GM23338 (cell line): ENCODE data around the gene UPK2. TPM values are rescaled to one million over a fixed set of nuclear protein-coding genes. Genes with fewer than 3 reads are reported as not detected.
A peak's percentile ranks its signal among the peaks of the same experiment; 100 is the strongest.

ENCODE experiments used
- ATAC-seq: fragments of 200-7000 bp; cut with Tn5 transposase; 3 replicates; pipeline ENCODE4 v1.9.1; 2020
- DNase-seq: peaks from one replicate; pipeline ENCODE4 v3.0.0-alpha.2; 2015; ENCODE audit warnings: low spot score
- H2AFZ ChIP-seq: fragments of 200-600 bp; sonication (generic); 2 replicates; pipeline ENCODE4 v1.8.0; 2016; ENCODE audit warnings: antibody characterized with exemption, mild to moderate bottlenecking, moderate library complexity
- H3F3A ChIP-seq: fragments of 200-600 bp; sonication (generic); replicated peaks from 2 replicates; pipeline ENCODE4 v1.8.0; 2017; ENCODE audit warnings: antibody characterized with exemption, mixed run types, low read depth
- H3K27ac ChIP-seq: fragments of 200-600 bp; sonication (generic); 2 replicates; pipeline ENCODE4 v1.6.1; 2016; ENCODE audit warnings: low read depth
- H3K27me3 ChIP-seq: fragments of 200-600 bp; sonication (generic); 2 replicates; pipeline ENCODE4 v1.8.0; 2016; ENCODE audit warnings: mild to moderate bottlenecking, mixed run types, moderate library complexity; ENCODE audit not compliant: insufficient read depth
- H3K36me3 ChIP-seq: fragments of 200-600 bp; sonication (generic); 2 replicates; pipeline ENCODE4 v1.8.0; 2016; ENCODE audit warnings: mild to moderate bottlenecking; ENCODE audit not compliant: insufficient read depth
- H3K4me1 ChIP-seq: fragments of 200-600 bp; sonication (generic); 2 replicates; pipeline ENCODE4 v1.8.0; 2016; ENCODE audit warnings: mild to moderate bottlenecking, moderate library complexity; ENCODE audit not compliant: insufficient read depth
- H3K4me2 ChIP-seq: fragments of 200-600 bp; sonication (generic); 2 replicates; pipeline ENCODE4 v1.7.1; 2017; ENCODE audit warnings: mixed run types
- H3K4me3 ChIP-seq: fragments of 200-600 bp; sonication (generic); 2 replicates; pipeline ENCODE4 v1.6.1; 2016; ENCODE audit warnings: mixed run types
- H3K79me2 ChIP-seq: fragments of 200-600 bp; sonication (generic); replicated peaks from 2 replicates; pipeline ENCODE4 v1.8.0; 2017; ENCODE audit warnings: mild to moderate bottlenecking; ENCODE audit not compliant: insufficient read depth
- H3K9me2 ChIP-seq: fragments of 200-600 bp; sonication (generic); 2 replicates; pipeline ENCODE4 v1.8.0; 2017; ENCODE audit not compliant: insufficient read depth
- H4K20me1 ChIP-seq: fragments of 200-600 bp; sonication (generic); replicated peaks from 2 replicates; pipeline ENCODE4 v1.8.0; 2017; ENCODE audit warnings: mild to moderate bottlenecking; ENCODE audit not compliant: insufficient read depth
- H3K27ac Mint-ChIP-seq: 2 replicates; pipeline ENCODE4 v1.8.0; 2020; ENCODE audit warnings: inconsistent platforms, mild to moderate bottlenecking, moderate library complexity, mixed read lengths
- H3K27me3 Mint-ChIP-seq: 3 replicates; pipeline ENCODE4 v1.8.0; 2022; ENCODE audit warnings: low read depth, mild to moderate bottlenecking, moderate library complexity, mixed read lengths, inconsistent platforms; ENCODE audit not compliant: insufficient read depth, poor library complexity
- H3K36me3 Mint-ChIP-seq: 3 replicates; pipeline ENCODE4 v1.8.0; 2021; ENCODE audit warnings: low read depth, mild to moderate bottlenecking, inconsistent platforms, moderate library complexity, mixed read lengths
- H3K4me1 Mint-ChIP-seq: 3 replicates; pipeline ENCODE4 v1.8.0; 2020; ENCODE audit warnings: mild to moderate bottlenecking, inconsistent platforms, mixed read lengths
- H3K4me3 Mint-ChIP-seq: 3 replicates; pipeline ENCODE4 v1.8.0; 2021; ENCODE audit warnings: moderate library complexity, mild to moderate bottlenecking, inconsistent platforms, mixed read lengths
- H3K9me3 Mint-ChIP-seq: 3 replicates; pipeline ENCODE4 v1.8.0; 2020; ENCODE audit warnings: moderate library complexity, mild to moderate bottlenecking, inconsistent platforms, mixed read lengths
- EZH2phosphoT487 ChIP-seq: fragments of 200-600 bp; sonication (generic); IDR thresholded peaks from one replicate; pipeline ENCODE4 v1.8.1; 2018; ENCODE audit warnings: antibody characterized with exemption; ENCODE audit not compliant: unreplicated experiment
- JUNB ChIP-seq: IDR thresholded peaks from one replicate; pipeline ENCODE4 v1.6.1; 2016; ENCODE audit warnings: antibody characterized with exemption; ENCODE audit not compliant: unreplicated experiment
- NANOG ChIP-seq: IDR thresholded peaks from 2 replicates; pipeline ENCODE4 v1.6.1; 2016; ENCODE audit warnings: antibody characterized with exemption, borderline replicate concordance
- POLR2AphosphoS5 ChIP-seq: IDR thresholded peaks from 2 replicates; pipeline ENCODE4 v1.6.1; 2016; ENCODE audit warnings: antibody characterized with exemption, low read depth
- ZNF114 ChIP-seq: fragments of 250-450 bp; sonication (Bioruptor Pico); IDR thresholded peaks from 2 replicates; pipeline ENCODE4 v1.5.0; 2020; ENCODE audit warnings: mild to moderate bottlenecking, moderate library complexity
- ZNF331 ChIP-seq: fragments of 250-450 bp; sonication (Bioruptor Pico); IDR thresholded peaks from 2 replicates; pipeline ENCODE4 v1.5.0; 2020; ENCODE audit warnings: low read depth, mild to moderate bottlenecking, moderate library complexity
- polyA plus RNA-seq: library from polyadenylated mRNA; unstranded; fragments of >200 nt; fragmentation: Nextera tagmentation; extraction: Ambion mirVana; gene quantifications from 2 replicates; pipeline ENCODE4 v1.2.1, GENCODE V29; 2016
- total RNA-seq: library from RNA; depleted of rRNA; stranded (reverse); fragments of >200 nt; shearing (Covaris generic); gene quantifications from 2 replicates; pipeline ENCODE4 v1.2.3, GENCODE V29; 2014
- TF ChIP-seq, protein P1 (sequence below): fragments of 250-450 bp; sonication (Bioruptor Pico); IDR thresholded peaks from 2 replicates; pipeline ENCODE4 v1.5.0; 2020; ENCODE audit warnings: mild to moderate bottlenecking, moderate library complexity

UPK2 gene
- total and polyA plus RNA-seq, 2 experiments from 2014 or later: 0.74 TPM; not detected in 1

DNA sequence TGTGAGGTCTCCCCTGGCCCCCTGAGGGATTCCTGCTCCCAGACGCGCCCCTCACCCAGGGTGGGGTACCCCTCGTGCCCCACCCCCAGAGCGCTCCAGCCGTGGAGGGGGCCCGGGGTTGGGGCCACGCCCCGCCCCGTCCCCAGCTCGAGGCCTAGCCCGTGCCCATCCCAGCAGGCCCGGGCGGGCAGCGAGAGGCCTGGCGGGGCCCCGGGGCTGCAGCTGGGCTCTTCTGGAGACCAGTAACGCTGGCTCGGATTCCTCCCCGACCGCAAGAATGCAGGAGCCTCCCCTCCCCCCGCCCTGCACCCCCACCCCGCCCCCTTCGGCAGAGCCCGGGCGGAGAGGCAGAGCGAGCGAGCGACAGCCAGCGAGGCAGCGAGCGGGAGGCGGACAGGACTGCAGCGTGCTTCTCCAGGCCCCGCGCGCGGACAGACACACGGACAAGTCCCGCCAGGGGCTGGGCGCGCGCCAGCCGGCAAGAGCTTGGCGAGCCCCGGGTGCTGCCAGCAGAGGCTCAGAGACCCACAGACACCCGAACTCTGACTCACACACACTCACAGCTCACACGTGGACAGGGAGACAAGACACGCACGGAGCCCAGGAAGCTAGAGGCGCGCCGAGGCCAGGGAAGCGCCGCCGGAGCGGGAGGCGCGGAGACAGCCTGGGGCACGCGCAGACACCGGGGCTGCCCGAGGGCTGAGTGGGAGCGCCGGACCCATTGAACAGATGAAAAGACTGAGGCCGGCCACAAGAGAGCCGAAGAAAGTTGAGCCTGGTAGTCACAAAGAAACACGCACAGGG lies 45.6 kb upstream of the UPK2 start (continued):
- TF ChIP-seq, protein P1, sequence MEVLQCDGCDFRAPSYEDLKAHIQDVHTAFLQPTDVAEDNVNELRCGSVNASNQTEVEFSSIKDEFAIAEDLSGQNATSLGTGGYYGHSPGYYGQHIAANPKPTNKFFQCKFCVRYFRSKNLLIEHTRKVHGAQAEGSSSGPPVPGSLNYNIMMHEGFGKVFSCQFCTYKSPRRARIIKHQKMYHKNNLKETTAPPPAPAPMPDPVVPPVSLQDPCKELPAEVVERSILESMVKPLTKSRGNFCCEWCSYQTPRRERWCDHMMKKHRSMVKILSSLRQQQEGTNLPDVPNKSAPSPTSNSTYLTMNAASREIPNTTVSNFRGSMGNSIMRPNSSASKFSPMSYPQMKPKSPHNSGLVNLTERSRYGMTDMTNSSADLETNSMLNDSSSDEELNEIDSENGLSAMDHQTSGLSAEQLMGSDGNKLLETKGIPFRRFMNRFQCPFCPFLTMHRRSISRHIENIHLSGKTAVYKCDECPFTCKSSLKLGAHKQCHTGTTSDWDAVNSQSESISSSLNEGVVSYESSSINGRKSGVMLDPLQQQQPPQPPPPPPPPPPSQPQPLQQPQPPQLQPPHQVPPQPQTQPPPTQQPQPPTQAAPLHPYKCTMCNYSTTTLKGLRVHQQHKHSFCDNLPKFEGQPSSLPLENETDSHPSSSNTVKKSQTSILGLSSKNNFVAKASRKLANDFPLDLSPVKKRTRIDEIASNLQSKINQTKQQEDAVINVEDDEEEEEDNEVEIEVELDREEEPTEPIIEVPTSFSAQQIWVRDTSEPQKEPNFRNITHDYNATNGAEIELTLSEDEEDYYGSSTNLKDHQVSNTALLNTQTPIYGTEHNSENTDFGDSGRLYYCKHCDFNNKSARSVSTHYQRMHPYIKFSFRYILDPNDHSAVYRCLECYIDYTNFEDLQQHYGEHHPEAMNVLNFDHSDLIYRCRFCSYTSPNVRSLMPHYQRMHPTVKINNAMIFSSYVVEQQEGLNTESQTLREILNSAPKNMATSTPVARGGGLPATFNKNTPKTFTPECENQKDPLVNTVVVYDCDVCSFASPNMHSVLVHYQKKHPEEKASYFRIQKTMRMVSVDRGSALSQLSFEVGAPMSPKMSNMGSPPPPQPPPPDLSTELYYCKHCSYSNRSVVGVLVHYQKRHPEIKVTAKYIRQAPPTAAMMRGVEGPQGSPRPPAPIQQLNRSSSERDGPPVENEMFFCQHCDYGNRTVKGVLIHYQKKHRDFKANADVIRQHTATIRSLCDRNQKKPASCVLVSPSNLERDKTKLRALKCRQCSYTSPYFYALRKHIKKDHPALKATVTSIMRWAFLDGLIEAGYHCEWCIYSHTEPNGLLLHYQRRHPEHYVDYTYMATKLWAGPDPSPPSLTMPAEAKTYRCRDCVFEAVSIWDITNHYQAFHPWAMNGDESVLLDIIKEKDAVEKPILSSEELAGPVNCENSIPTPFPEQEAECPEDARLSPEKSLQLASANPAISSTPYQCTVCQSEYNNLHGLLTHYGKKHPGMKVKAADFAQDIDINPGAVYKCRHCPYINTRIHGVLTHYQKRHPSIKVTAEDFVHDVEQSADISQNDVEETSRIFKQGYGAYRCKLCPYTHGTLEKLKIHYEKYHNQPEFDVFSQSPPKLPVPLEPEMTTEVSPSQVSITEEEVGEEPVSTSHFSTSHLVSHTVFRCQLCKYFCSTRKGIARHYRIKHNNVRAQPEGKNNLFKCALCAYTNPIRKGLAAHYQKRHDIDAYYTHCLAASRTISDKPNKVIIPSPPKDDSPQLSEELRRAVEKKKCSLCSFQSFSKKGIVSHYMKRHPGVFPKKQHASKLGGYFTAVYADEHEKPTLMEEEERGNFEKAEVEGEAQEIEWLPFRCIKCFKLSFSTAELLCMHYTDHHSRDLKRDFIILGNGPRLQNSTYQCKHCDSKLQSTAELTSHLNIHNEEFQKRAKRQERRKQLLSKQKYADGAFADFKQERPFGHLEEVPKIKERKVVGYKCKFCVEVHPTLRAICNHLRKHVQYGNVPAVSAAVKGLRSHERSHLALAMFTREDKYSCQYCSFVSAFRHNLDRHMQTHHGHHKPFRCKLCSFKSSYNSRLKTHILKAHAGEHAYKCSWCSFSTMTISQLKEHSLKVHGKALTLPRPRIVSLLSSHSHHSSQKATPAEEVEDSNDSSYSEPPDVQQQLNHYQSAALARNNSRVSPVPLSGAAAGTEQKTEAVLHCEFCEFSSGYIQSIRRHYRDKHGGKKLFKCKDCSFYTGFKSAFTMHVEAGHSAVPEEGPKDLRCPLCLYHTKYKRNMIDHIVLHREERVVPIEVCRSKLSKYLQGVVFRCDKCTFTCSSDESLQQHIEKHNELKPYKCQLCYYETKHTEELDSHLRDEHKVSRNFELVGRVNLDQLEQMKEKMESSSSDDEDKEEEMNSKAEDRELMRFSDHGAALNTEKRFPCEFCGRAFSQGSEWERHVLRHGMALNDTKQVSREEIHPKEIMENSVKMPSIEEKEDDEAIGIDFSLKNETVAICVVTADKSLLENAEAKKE (CRISPR knock-in tag): no peak
- no peak for TF ChIP-seq ZNF114 (CRISPR knock-in tag)
- TF ChIP-seq JUNB: no peak
- no peak for TF ChIP-seq ZNF331 (CRISPR knock-in tag)
- peak; percentile 63 for TF ChIP-seq POLR2AphosphoS5
- TF ChIP-seq NANOG: no peak

DNA sequence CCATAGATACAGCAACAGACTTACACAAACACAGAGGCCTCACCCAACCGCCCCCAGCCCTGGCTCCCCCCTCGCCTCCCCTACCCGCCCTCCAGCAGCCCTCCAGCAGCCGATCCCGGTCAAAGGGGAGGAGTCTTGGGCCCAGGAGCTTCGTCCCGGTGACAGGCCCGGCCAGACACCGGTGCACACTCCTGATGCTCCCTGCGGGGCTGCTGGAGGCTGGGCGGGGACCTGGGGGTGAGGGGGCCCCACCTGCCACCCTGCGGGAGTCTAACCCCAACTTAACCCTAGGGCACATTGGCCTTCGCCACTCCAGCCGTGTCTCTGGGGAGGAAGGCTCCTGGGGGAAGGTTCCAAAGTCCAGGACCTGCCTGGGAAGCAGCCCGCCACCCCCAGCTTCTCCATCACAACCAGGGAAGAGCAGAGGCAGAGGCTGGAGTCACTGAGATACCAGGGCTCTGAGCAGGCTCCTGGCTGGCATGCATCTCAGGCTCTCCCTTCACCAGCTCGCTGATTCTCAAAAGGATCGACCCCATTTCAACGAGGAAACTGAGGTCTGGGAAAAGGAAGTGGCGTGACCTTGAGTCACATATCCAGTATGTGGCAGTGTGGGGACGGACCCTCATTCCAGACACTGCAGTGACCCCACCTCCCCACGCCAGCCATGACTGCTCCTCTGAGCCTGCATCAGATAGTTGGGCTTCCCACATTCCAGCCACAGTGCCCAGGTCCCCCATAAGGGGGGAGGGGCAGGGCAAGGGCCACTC lies 44.8 kb upstream of the UPK2 start:
- peak overlapping the region; percentile 78 for H3K4me2 ChIP-seq
- ATAC-seq (peak; percentile 8), DNase-seq (peak; percentile 62)
- peak overlapping the region; percentile 99 for H3K27ac ChIP-seq
- H4K20me1 ChIP-seq: peaks cover 5% of the 10 kb centered on the region
- peak overlapping the region; percentile 55 for H3K4me3 ChIP-seq
- Mint-ChIP-seq H3K36me3 (peaks cover 27% of the 10 kb centered on the region), H3K9me3 (no peaks in the 10 kb centered on the region), H3K4me3 (peak overlapping the region; percentile 74), H3K4me1 (peaks cover 70% of the 10 kb centered on the region), H3K27me3 (peaks cover 27% of the 10 kb centered on the region), H3K27ac (peak overlapping the region; percentile 99)
- no peak overlapping the region for H2AFZ ChIP-seq
- H3K79me2 ChIP-seq: peaks cover 73% of the 10 kb centered on the region
- H3K4me1 ChIP-seq: peaks cover 68% of the 10 kb centered on the region
- H3K9me2 ChIP-seq: no peaks in the 10 kb centered on the region
- H3K36me3 ChIP-seq: peaks cover 5% of the 10 kb centered on the region; the same call in 1 of the 2 replicates
- TF ChIP-seq EZH2phosphoT487 (no peak), POLR2AphosphoS5 (0 out of 2 replicates have a peak, but pooled peaks have one; percentile 17)
- H3F3A ChIP-seq: peaks cover 28% of the 10 kb centered on the region
- no peaks in the 10 kb centered on the region for H3K27me3 ChIP-seq
